A673 (cell line): ENCODE data around the gene ABCA12. TPM values are rescaled to one million over a fixed set of nuclear protein-coding genes. Genes with fewer than 3 reads are reported as not detected.

Source experiments
- Bru-seq: library from RNA; stranded (reverse); fragments of 400-500 nt; gene quantifications from one replicate; lab custom pipeline; 2021; lab: Mats Ljungman, UMichigan
- BruChase-seq, 2 experiments: library from RNA; stranded (reverse); fragments of 400-500 nt; gene quantifications; one replicate each; lab custom pipeline; 2021; lab: Mats Ljungman, UMichigan
- BruUV-seq: library from RNA; stranded (reverse); fragments of 400-500 nt; replicated peaks from 2 replicates; lab custom pipeline; 2021; lab: Mats Ljungman, UMichigan
- CTCF ChIA-PET: fragments of 300-600 bp; sonication (Branson Sonifier 250); formaldehyde crosslinking; loops from one replicate; lab custom pipeline; 2022; ENCODE audit warnings: antibody characterized with exemption; lab: Charles Lee
- POLR2A ChIA-PET: fragments of 300-600 bp; sonication (Branson Sonifier 250); formaldehyde crosslinking; loops from one replicate; lab custom pipeline; 2022; ENCODE audit warnings: antibody characterized with exemption; ENCODE audit not compliant: low non-redundant PET; lab: Charles Lee
- DNase-seq: peaks from one replicate; pipeline ENCODE4 v3.0.0-alpha.2; 2015; ENCODE audit warnings: low spot score
- H3K27ac ChIP-seq: fragments of 200-600 bp; sonication (generic); 2 replicates; pipeline ENCODE4 v1.5.1; 2016; ENCODE audit warnings: mixed run types, low read depth, mild to moderate bottlenecking, mixed read lengths, antibody characterized with exemption, low read length; ENCODE audit not compliant: poor library complexity, severe bottlenecking
- H3K27me3 ChIP-seq: fragments of 200-600 bp; sonication (generic); replicated peaks from 2 replicates; pipeline ENCODE4 v1.6.1; 2017; ENCODE audit warnings: mixed run types, low read depth, mild to moderate bottlenecking, mixed read lengths, antibody characterized with exemption, low read length; ENCODE audit not compliant: insufficient read depth, poor library complexity
- H3K36me3 ChIP-seq: fragments of 200-600 bp; sonication (generic); 2 replicates; pipeline ENCODE4 v1.6.1; 2016; ENCODE audit warnings: mixed run types, mild to moderate bottlenecking, mixed read lengths, antibody characterized with exemption, low read length; ENCODE audit not compliant: insufficient read depth, poor library complexity, severe bottlenecking
- H3K4me1 ChIP-seq: fragments of 200-600 bp; sonication (generic); 2 replicates; pipeline ENCODE4 v1.6.1; 2017; ENCODE audit warnings: mixed run types, mild to moderate bottlenecking, mixed read lengths, antibody characterized with exemption, low read length; ENCODE audit not compliant: insufficient read depth, poor library complexity, severe bottlenecking
- H3K4me3 ChIP-seq: fragments of 200-600 bp; sonication (generic); 2 replicates; pipeline ENCODE4 v1.5.1; 2016; ENCODE audit warnings: low read depth, mixed run types, mild to moderate bottlenecking, mixed read lengths, low read length; ENCODE audit not compliant: poor library complexity, severe bottlenecking
- H3K9me3 ChIP-seq: fragments of 200-600 bp; sonication (generic); 2 replicates; pipeline ENCODE4 v1.6.1; 2016; ENCODE audit warnings: mixed run types, low read depth, mild to moderate bottlenecking, mixed read lengths, antibody characterized with exemption, low read length; ENCODE audit not compliant: poor library complexity, severe bottlenecking
- EZH2 ChIP-seq: fragments of 200-600 bp; sonication (generic); IDR thresholded peaks from 2 replicates; pipeline ENCODE4 v1.6.1; 2017; ENCODE audit warnings: borderline replicate concordance, low read depth, mild to moderate bottlenecking, mixed read lengths, antibody characterized with exemption, low read length; ENCODE audit not compliant: poor library complexity, severe bottlenecking
- intact Hi-C: fragments of 100-400 bp; cut with micrococcal nuclease; formaldehyde crosslinking; loops from one replicate; pipeline ENCODE4 v1.10.0; 2022; ENCODE audit not compliant: unreplicated experiment
- long read RNA-seq: library from polyadenylated mRNA; stranded (forward); transcript quantifications from one replicate; pipeline ENCODE4 v2.0.0, GENCODE V29; 2022
- total RNA-seq: library from RNA; stranded (reverse); gene quantifications from 2 replicates; pipeline ENCODE4 v1.2.3, GENCODE V29; 2021
- TF ChIP-seq, protein P1 (sequence below): fragments of 300-800, 200-600 bp; sonication (generic); conservative IDR thresholded peaks from 2 replicates; pipeline ENCODE4 v1.5.1; 2017; ENCODE audit warnings: low read depth, mild to moderate bottlenecking, antibody characterized with exemption, low read length, moderate library complexity, mixed read lengths

ABCA12 gene, protein sequence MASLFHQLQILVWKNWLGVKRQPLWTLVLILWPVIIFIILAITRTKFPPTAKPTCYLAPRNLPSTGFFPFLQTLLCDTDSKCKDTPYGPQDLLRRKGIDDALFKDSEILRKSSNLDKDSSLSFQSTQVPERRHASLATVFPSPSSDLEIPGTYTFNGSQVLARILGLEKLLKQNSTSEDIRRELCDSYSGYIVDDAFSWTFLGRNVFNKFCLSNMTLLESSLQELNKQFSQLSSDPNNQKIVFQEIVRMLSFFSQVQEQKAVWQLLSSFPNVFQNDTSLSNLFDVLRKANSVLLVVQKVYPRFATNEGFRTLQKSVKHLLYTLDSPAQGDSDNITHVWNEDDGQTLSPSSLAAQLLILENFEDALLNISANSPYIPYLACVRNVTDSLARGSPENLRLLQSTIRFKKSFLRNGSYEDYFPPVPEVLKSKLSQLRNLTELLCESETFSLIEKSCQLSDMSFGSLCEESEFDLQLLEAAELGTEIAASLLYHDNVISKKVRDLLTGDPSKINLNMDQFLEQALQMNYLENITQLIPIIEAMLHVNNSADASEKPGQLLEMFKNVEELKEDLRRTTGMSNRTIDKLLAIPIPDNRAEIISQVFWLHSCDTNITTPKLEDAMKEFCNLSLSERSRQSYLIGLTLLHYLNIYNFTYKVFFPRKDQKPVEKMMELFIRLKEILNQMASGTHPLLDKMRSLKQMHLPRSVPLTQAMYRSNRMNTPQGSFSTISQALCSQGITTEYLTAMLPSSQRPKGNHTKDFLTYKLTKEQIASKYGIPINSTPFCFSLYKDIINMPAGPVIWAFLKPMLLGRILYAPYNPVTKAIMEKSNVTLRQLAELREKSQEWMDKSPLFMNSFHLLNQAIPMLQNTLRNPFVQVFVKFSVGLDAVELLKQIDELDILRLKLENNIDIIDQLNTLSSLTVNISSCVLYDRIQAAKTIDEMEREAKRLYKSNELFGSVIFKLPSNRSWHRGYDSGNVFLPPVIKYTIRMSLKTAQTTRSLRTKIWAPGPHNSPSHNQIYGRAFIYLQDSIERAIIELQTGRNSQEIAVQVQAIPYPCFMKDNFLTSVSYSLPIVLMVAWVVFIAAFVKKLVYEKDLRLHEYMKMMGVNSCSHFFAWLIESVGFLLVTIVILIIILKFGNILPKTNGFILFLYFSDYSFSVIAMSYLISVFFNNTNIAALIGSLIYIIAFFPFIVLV (N-terminal part only)
- total RNA-seq (0.04 TPM in 1 of 2 replicates, not detected in the other), Bru-seq, nascent RNA (percentile 8 among the genes with signal in this experiment), BruChase-seq, experiment 1, labeled RNA remaining after a 2-hour chase (percentile 5 among the genes with signal in this experiment), BruChase-seq, experiment 2, labeled RNA remaining after a 6-hour chase (percentile 6 among the genes with signal in this experiment)
- long read RNA-seq, result 0 reads

DNA sequence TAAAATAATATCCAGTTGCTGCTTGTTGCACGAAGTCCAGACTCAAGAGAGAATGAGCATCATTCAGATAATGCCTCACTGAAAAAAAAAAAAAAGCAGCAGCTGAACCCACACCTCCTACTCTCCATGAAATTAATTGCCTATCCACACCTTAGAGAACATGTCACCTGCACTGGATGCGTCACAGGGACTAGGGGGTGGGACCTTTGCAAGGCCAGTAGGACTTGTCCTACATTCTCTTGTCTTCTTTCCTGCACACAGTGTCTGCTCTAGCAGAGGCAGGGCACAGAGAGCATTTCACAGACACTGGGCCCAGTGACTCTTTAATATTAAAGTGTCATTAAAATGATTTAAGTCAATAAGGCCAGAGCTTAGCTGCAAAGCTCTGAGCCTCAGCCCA is at the start of gene ABCA12:
ABCA12 (minus strand) TSS at position 148 of the 400 bp plus-strand sequence. CDS start 418 bp downstream, outside the sequence.
- intact Hi-C loops, result no loop called here
- TF ChIP-seq, protein P1, sequence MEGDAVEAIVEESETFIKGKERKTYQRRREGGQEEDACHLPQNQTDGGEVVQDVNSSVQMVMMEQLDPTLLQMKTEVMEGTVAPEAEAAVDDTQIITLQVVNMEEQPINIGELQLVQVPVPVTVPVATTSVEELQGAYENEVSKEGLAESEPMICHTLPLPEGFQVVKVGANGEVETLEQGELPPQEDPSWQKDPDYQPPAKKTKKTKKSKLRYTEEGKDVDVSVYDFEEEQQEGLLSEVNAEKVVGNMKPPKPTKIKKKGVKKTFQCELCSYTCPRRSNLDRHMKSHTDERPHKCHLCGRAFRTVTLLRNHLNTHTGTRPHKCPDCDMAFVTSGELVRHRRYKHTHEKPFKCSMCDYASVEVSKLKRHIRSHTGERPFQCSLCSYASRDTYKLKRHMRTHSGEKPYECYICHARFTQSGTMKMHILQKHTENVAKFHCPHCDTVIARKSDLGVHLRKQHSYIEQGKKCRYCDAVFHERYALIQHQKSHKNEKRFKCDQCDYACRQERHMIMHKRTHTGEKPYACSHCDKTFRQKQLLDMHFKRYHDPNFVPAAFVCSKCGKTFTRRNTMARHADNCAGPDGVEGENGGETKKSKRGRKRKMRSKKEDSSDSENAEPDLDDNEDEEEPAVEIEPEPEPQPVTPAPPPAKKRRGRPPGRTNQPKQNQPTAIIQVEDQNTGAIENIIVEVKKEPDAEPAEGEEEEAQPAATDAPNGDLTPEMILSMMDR, result no peak
- TF ChIP-seq EZH2, result no peak
- H3K36me3 ChIP-seq, result no peaks in the 10 kb centered on the region
- no peak within 1 kb of the TSS for H3K4me3 ChIP-seq
- no TSS peak for BruUV-seq
- peaks cover 23% of the 10 kb centered on the region for H3K4me1 ChIP-seq
- CTCF ChIA-PET, result no interaction called here
- H3K27ac ChIP-seq, result no peak within 1 kb of the TSS
- H3K27me3 ChIP-seq, result no peaks in the 10 kb centered on the region
- H3K9me3 ChIP-seq, result no peaks in the 10 kb centered on the region
- POLR2A ChIA-PET, result no interaction called here
- no peak for DNase-seq

DNA sequence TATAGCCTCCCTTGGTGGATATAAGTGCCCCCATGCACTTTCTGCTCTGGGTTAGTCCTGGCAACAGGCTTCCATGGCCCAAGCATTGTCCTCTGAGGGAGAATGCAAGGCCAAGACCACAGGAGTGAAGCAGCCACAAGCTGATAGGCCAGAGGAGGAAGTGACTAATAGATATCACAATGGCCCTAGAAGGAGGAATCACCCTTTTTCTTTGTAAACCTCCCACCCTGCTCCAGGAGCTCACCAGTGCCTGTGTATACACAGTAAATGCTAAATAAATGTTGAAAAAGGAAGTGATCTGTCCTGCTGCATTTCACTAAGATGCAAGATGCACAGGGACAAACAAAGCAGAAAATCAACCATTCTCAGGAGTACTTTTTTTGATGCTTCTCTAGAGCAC is 49.7 kb upstream of the ABCA12 start:
- H3K36me3 ChIP-seq, result no peaks in the 10 kb centered on the region
- no peak for DNase-seq
- H3K27me3 ChIP-seq, result no peaks in the 10 kb centered on the region
- no peak overlapping the region for H3K27ac ChIP-seq
- no peak overlapping the region for H3K4me3 ChIP-seq
- POLR2A ChIA-PET, result no interaction called here
- intact Hi-C loops, result no loop called here
- CTCF ChIA-PET, result no interaction called here
- no peaks in the 10 kb centered on the region for H3K4me1 ChIP-seq
- no TSS peak for BruUV-seq
- TF ChIP-seq, protein P1, result no peak
- TF ChIP-seq EZH2, result no peak
- no peaks in the 10 kb centered on the region for H3K9me3 ChIP-seq

DNA sequence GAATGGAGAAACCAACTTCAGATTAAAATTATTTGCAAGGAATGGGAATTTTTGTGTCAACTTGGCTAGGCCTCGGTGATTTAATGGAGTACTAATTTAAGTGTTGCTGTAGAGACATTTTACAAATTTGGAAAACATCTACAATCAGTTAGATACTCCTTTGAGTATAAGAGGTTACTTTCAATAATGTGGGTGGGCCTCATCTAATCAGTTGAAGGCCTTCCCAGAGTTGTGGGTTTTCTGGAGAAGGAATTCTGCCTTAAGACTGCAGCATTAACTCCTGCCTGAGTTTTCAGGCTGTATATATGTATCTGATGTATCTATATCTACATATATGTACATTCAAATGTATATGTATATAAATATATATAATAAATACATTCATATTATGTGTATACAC is 47.6 kb upstream of the ABCA12 start:
- Histone ChIP-seq H3K4me3 (no peak overlapping the region), H3K36me3 (no peaks in the 10 kb centered on the region), H3K9me3 (no peaks in the 10 kb centered on the region), H3K27ac (no peak overlapping the region), H3K27me3 (no peaks in the 10 kb centered on the region), H3K4me1 (no peaks in the 10 kb centered on the region)
- CTCF ChIA-PET, result no interaction called here
- intact Hi-C loops, result no loop called here
- TF ChIP-seq, protein P1, result no peak
- TF ChIP-seq EZH2, result no peak
- BruUV-seq, result no TSS peak
- DNase-seq, result no peak
- POLR2A ChIA-PET, result no interaction called here
